ENCODE results near the gene CEP290.
A peak's percentile ranks its signal among the peaks of the same experiment; 100 is the strongest.
"Not testable (repeated sequence)": the region's sequence is repeated elsewhere in the genome, so short reads cannot be mapped to it uniquely, and the experiment has no call there.

The CEP290 gene

GRCh38 chr12:88036353-88036965 lies 105.4 kb downstream of the CEP290 start:
- no peak for DNase-seq (ENCODE audit: low read depth)

GRCh38 chr12:88035907-88036289 lies 106.0 kb downstream of the CEP290 start:
- DNase-seq (ENCODE audit: low read depth): no peak

GRCh38 chr12:88035271-88035906 lies 106.5 kb downstream of the CEP290 start:
- peak; percentile 18 for DNase-seq (ENCODE audit: low read depth)

- not testable (repeated sequence) for DNase-seq (ENCODE audit: low read depth)
These were observed 110.7 kb downstream of the CEP290 start for GRCh38 chr12:88031161-88031560.

GRCh38 chr12:88029093-88029665 lies 112.7 kb downstream of the CEP290 start, which contains the start of gene C12orf50:
Gene C12orf50, minus strand, starts transcription at chr12:88029401. Its CDS starts 2,439 bp downstream, at chr12:88026962.
- no peak for DNase-seq (ENCODE audit: low read depth)

- DNase-seq (ENCODE audit: low read depth): no peak
These were observed 115.7 kb downstream of the CEP290 start for GRCh38 chr12:88026196-88026595.

GRCh38 chr12:88017964-88018363 lies 123.9 kb downstream of the CEP290 start:
- no peak for DNase-seq (ENCODE audit: low read depth)

GRCh38 chr12:88015825-88016224 lies 126.1 kb downstream of the CEP290 start:
- no peak for DNase-seq (ENCODE audit: low read depth)

GRCh38 chr12:88011755-88012154 lies 130.1 kb downstream of the CEP290 start:
- no peak for DNase-seq (ENCODE audit: low read depth)

GRCh38 chr12:88006351-88006750 lies 135.5 kb downstream of the CEP290 start:
- DNase-seq (ENCODE audit: low read depth): no peak

GRCh38 chr12:88001327-88001726 lies 140.6 kb downstream of the CEP290 start:
- no peak for DNase-seq (ENCODE audit: low read depth)

Measured in CMK (cell line).